SK-N-SH (cell line): ENCODE data around the gene F7.

Source experiments
- CTCF ChIP-seq: fragments of 200-600 bp; sonication (generic); IDR thresholded peaks from 2 replicates; pipeline ENCODE4 v1.6.1; 2017; ENCODE audit warnings: antibody characterized with exemption, mild to moderate bottlenecking, moderate library complexity
- JUND ChIP-seq: IDR thresholded peaks from 2 replicates; pipeline ENCODE4 v1.4.0; 2012
- PBX3 ChIP-seq: IDR thresholded peaks from 2 replicates; pipeline ENCODE4; 2012

- TF ChIP-seq CTCF (no peak), JUND (no peak), PBX3 (no peak)
Observed at GRCh38 chr13:113087923-113088690, 17.5 kb upstream of the F7 start.
